ENCODE data around the gene IMPG1.

Gene IMPG1

DNA sequence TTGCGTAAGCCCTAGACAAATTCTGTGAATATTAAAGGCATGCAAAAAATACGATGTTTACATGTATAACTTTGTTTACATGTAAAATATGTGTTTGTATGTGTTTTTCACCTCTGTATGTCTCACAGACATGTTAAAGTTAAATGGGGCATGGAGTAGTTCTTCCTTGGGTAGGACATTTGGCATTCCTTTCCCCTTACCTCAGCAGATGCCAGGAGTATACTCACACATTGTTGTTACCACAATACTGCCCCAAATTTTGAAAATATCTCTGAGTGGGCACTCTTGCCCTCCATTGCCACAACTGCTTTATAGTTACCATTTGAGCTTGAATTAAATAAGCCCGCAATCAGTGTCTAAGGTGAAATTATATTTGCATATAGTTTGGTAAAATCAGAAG lies 175.9 kb downstream of the IMPG1 start:
- TF ChIP-seq MYC (IDR thresholded peaks at IDR 0.05; ENCODE audit: low read depth, low read length), result no peak
- no peak for TF ChIP-seq POLR2A (IDR thresholded peaks at IDR 0.05; ENCODE audit: extremely low read depth, insufficient read length)
- TF ChIP-seq, protein P1, sequence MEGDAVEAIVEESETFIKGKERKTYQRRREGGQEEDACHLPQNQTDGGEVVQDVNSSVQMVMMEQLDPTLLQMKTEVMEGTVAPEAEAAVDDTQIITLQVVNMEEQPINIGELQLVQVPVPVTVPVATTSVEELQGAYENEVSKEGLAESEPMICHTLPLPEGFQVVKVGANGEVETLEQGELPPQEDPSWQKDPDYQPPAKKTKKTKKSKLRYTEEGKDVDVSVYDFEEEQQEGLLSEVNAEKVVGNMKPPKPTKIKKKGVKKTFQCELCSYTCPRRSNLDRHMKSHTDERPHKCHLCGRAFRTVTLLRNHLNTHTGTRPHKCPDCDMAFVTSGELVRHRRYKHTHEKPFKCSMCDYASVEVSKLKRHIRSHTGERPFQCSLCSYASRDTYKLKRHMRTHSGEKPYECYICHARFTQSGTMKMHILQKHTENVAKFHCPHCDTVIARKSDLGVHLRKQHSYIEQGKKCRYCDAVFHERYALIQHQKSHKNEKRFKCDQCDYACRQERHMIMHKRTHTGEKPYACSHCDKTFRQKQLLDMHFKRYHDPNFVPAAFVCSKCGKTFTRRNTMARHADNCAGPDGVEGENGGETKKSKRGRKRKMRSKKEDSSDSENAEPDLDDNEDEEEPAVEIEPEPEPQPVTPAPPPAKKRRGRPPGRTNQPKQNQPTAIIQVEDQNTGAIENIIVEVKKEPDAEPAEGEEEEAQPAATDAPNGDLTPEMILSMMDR (IDR thresholded peaks at IDR 0.05; ENCODE audit: low read depth, low read length), result no peak
- TF ChIP-seq, protein P2, sequence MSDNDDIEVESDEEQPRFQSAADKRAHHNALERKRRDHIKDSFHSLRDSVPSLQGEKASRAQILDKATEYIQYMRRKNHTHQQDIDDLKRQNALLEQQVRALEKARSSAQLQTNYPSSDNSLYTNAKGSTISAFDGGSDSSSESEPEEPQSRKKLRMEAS (IDR thresholded peaks at IDR 0.05; ENCODE audit: low read depth, low read length), result no peak
- no peak overlapping the region for H3K4me3 ChIP-seq (ENCODE audit: low read depth, low read length)
- DNase-seq (ENCODE audit: low read depth), result no peak

DNA sequence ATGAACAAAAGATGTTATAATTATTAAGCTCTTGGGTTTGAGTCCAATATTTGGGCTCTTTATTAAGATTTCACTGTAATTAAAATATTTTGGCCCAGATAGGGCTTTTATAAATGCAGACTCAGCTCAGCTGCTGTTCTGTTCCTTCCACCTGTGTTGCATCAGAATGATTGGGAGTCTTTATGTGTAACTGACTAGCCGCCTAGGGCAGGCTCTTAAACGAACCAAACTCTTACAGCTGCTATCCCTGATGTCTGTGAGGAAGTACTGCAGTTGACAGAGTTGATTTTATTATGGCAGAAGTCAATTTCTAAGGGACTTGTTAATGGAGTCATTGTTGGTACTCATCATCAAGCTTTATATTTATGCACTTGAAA lies 178.7 kb downstream of the IMPG1 start:
- TF ChIP-seq MYC (IDR thresholded peaks at IDR 0.05; ENCODE audit: low read depth, low read length) (no peak), POLR2A (IDR thresholded peaks at IDR 0.05; ENCODE audit: extremely low read depth, insufficient read length) (no peak)
- TF ChIP-seq, protein P1 (IDR thresholded peaks at IDR 0.05; ENCODE audit: low read depth, low read length), result no peak
- TF ChIP-seq, protein P2 (IDR thresholded peaks at IDR 0.05; ENCODE audit: low read depth, low read length), result no peak
- DNase-seq (ENCODE audit: low read depth), result peak; percentile 7
- no peak overlapping the region for H3K4me3 ChIP-seq (ENCODE audit: low read depth, low read length)

DNA sequence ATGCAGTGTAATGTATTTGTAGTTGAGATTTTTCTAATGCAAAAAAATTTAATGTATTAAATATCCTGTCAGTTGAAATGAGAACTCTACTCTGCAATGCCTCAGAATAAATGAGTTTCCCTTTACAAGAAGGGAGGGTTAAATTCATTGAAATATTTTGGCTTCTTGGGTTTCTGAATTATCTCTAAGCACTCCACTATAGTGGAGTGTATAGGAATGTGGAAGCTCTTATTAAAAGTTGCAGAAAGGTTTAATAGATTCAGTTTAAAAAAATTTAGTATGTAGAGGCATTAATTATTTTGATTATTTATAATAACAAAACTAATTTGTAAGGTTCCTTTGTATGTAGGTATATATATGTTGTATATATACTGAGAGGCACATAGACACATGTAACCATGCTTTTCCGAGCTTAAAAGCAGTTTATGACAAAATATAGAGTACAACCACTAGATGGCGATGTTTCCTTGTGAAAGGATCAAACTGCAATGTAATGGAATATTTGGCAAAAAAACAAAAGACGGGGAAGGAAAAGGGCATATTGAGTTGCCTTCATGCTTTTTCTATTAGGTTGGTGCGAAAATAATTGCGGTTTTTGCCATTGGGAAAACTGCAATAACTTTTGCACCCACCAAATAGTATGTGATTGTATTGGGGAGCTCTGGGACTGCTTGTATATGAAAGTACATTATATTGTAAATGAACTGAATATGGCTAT lies 179.2 kb downstream of the IMPG1 start:
- no peak overlapping the region for H3K4me3 ChIP-seq (ENCODE audit: low read depth, low read length)
- DNase-seq (ENCODE audit: low read depth), result peak; percentile 71
- TF ChIP-seq, protein P1 (IDR thresholded peaks at IDR 0.05; ENCODE audit: low read depth, low read length), result peak; percentile 51
- TF ChIP-seq MYC (IDR thresholded peaks at IDR 0.05; ENCODE audit: low read depth, low read length) (no peak), POLR2A (IDR thresholded peaks at IDR 0.05; ENCODE audit: extremely low read depth, insufficient read length) (no peak)
- TF ChIP-seq, protein P2 (IDR thresholded peaks at IDR 0.05; ENCODE audit: low read depth, low read length), result no peak

DNA sequence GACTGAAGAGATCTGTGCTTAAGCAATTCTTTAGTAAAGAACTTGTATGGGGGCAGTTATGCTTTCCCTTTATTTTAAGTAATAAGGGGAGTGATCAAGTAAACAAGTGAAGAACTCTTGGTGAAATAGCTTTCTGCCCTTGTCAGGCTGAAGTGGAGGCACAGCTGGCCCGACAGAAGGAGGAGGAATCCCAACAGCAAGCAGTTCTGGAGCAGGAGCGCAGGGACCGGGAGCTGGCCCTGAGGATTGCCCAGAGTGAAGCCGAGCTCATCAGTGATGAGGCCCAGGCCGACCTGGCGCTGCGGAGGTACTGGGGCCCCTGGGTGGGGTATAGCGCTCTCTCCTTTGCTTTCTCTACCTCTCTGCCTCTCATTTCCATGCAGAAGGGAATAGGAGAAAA lies 180.1 kb downstream of the IMPG1 start:
- TF ChIP-seq MYC (IDR thresholded peaks at IDR 0.05; ENCODE audit: low read depth, low read length), result no peak
- TF ChIP-seq, protein P2 (IDR thresholded peaks at IDR 0.05; ENCODE audit: low read depth, low read length), result no peak
- TF ChIP-seq POLR2A (IDR thresholded peaks at IDR 0.05; ENCODE audit: extremely low read depth, insufficient read length), result no peak
- TF ChIP-seq, protein P1 (IDR thresholded peaks at IDR 0.05; ENCODE audit: low read depth, low read length), result no peak
- H3K4me3 ChIP-seq (ENCODE audit: low read depth, low read length), result no peak overlapping the region
- no peak for DNase-seq (ENCODE audit: low read depth)

DNA sequence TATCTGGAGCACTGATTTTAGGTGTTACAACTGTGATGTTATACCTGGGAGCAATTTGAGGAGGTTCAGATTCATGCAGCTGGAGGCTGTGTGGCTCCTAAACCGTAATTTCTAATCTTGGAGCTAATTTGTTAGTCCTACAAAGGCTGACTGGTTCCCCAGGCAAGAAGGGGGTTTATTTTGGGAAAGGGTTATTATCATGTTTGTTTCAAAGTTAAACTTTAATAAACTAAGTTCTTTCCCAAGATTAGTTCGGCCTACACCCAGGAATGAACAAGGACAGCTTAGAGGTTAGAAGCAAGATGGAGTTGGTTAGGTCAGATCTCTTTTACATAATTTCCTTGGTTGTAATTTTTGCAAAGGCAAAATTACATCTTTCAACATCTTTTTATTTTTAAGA lies 187.6 kb downstream of the IMPG1 start:
- no peak overlapping the region for H3K4me3 ChIP-seq (ENCODE audit: low read depth, low read length)
- DNase-seq (ENCODE audit: low read depth), result no peak
- TF ChIP-seq, protein P1 (IDR thresholded peaks at IDR 0.05; ENCODE audit: low read depth, low read length), result no peak

DNA sequence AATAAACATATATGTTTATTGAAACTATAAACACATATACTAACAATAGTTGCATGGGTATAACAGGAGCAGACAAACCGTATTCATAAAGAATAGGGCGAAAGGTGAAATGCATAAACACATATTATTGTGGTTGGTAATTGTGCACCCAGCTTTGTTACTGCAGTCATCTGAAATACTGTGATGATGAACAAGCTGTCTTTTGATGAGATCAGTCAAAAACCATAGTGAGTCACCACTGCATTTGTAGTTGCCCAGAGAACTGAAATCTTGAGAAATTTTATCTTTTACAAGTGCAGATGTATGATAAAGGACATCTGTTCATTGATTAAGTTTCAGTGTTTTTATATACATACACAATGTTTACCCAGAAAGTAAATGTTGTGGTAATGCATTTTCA lies 189.7 kb downstream of the IMPG1 start:
- no peak for DNase-seq (ENCODE audit: low read depth)
- TF ChIP-seq, protein P1 (IDR thresholded peaks at IDR 0.05; ENCODE audit: low read depth, low read length), result no peak
- TF ChIP-seq POLR2A (IDR thresholded peaks at IDR 0.05; ENCODE audit: extremely low read depth, insufficient read length) (no peak), MYC (IDR thresholded peaks at IDR 0.05; ENCODE audit: low read depth, low read length) (no peak)
- TF ChIP-seq, protein P2 (IDR thresholded peaks at IDR 0.05; ENCODE audit: low read depth, low read length), result no peak
- no peak overlapping the region for H3K4me3 ChIP-seq (ENCODE audit: low read depth, low read length)
